ENCODE measurements around the gene ASPHD2.

ASPHD2 gene

DNA sequence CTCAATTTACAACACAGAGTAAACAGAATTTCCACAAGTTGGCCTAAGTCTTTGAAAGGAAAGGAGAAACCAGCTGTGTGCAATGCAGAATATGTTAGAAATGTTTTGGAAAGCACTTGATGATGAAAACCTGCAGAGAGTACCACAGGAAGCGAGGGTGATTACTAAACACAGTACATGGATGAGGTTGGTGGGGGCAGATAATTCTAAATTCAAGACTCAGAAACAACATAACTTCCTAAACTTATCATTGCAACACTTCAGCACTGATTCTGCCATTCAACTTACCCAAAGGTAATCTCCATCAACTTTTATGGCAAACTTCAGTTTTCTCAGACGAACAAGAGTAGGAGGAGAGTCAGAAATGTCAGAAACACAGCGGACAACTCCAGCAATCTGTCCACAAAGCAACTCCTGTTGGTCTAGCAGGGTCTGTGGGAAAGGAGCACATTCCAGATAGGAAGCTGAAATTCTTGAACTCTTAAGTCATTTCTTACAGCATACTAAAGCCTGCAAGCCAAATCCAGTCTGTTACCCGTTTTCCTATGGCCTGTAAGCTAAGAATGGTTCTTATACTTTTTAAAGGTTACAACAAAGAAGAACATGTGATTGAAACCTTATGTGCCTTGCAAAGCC is 47.8 kb downstream of the ASPHD2 start:
- DNase-seq (ENCODE audit: low spot score) = no peak

DNA sequence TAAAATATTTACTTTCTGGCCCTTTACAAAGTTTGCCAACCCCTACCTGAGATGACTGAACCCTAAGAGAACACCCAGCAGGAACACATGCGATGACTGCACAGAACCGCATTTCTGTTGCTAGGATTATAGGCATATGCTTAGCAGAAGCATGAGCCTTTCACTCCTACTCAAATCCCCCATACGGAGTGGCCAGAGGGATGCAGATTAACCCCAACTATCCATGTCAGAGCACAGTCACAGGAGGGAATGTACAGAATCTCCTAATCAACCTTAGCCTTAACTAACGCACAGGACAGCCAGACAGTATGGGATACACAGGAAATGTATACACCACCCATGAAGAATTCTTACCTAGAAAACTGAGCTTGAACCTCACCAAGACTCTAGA is 48.3 kb downstream of the ASPHD2 start:
- no peak for DNase-seq (ENCODE audit: low spot score)

DNA sequence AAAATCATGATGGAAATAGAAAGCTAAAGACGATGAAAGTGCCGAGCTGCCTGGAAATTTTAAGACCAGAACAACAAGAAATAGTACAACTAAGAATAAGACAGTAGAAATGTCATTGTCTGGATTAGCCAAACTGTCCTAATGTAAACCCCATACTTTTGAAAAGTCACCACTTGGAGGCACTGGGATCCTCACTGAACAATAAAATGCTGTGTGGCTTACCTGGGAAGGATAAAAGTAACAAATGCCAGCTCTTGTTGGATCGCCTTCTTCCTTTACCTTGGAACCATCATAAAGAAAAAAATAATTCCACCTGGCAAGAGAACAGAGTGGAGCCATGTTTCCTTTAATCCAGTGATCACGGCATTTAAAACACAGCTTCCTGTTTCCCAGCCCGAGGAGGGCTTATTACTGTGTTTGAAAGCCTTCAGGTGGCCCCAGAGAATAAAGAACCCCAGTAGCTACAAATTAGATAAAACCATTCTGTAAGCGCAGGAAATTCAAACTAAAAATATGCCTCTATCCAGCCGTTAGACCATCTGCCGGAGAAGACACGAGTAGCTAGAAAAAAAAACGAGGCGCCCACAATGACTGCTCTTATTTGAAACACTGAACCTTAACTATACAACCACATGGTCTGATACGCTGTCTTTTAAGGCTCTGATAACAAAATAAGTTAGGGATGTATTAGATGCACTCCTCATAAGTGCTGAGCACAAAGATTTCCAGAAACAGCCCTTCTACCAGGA is 50.2 kb downstream of the ASPHD2 start:
- DNase-seq (ENCODE audit: low spot score) = no peak

DNA sequence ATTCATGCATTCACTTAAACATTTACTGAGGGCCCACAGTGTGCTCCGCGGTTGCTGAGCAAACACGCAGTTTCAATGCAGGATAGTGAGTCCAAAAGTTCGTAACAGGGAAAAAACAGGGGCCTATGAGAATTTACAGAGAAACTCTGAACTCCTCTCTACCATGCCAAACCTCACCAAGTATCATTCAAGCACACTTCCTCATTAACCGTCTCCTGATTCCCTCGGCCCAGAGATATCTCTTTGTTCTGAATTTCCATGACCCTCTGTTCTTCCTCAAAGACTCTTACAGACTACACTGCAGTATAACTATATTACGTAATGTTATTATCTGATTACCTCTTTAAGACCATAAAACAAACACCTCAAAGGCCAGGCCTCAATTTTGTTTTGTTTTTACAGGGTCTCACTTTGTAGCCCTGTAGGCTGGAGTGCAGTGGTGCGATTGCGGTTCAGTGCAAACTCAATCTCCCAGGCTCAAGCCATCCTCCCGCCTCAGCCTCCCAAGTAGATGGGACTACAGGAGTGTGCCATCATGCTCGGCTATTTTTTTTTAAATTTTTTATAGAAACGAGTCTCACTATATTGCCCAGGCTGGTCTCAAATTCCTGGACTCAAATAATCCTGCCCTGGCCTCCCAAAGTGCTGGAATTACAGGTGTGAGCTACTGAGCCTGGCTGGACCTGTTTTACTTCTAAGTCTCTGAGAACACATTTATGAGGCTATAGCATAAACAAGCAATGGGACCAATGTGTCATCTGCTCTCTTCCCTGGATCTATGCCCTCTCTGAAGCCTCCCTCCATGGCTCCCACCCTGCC is 50.9 kb downstream of the ASPHD2 start:
- DNase-seq (ENCODE audit: low spot score) = peak; percentile 36

DNA sequence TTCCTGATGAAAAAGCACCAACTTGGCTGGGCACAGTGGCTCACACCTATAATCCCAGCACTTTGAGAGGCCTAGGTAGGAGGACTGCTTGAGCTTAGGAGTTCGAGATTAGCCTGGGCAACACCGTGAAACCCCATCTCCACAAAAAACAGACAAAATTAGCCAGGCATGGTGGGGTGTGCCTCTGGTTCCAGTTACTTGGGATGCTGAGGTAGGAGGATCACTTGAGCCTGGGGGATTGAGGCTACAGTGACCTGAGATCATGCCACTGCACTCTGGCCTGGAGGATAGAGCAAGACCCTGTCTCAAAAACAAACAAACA is 51.5 kb downstream of the ASPHD2 start:
- DNase-seq (ENCODE audit: low spot score) = no peak

DNA sequence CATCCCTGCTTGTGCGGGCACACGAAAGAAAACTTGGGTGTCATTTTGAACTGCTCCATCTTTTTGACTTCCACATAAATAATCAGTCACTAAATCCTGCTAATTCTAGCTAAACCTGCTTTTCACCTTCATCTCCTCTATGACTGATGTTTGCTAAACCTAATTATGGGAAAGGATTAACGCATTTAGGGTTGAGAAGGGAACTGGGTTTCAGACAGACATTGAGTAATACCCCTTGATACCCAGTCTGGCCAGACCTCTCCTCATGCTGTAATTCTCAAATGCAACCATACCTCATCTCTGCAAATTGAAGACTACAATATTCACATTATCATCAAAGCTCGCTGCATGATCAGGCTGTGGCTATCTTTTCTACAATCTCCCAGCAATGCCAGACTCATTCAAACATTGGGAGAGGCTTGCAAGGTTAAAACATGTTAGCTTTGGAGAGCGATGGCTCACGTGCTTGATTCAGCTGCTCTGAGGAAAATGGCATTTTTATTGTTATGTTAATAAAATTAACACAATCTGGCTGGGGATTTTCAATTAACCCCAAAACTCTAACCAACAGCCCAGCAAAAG is 52.1 kb downstream of the ASPHD2 start:
- DNase-seq (ENCODE audit: low spot score) = no peak

DNA sequence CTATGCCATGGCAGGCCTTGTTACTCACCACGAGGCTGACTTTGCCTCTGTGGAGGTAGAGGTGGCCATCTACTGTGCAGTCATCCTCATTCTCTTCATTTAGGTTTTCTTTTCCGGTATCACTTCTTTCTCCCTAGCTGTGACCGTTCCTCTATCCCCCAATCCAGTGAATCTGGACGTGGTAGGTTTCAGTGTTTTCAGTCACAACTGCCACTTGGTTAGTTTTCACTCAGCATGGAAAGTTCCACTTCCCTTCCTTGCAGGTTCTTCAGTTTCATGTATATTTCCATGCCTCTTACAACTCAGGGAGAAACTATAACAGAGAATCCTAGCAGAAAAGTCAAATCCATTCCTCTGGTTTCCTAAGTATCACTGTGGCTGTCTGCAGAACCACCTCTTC is 52.6 kb downstream of the ASPHD2 start:
- DNase-seq (ENCODE audit: low spot score) = no peak

DNA sequence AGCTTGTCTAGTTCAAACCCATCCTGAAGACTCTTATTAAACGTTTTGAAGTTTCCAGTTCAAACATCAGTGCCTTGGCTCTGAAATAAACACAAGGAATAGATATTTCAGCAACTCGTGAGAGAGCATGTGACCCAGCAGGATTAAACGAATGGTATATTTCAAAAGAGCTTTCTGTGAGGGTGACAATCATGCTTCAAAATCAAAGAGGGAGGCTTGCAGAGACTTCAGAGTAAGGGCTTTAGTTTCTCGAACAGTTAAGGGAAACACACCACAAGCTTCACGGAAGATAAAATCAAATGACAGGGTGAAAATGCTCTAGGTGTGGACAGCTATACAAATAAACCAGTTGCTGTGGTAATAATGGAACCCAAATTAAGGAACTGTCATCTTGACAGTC is 53.1 kb downstream of the ASPHD2 start:
- DNase-seq (ENCODE audit: low spot score) = no peak

DNA sequence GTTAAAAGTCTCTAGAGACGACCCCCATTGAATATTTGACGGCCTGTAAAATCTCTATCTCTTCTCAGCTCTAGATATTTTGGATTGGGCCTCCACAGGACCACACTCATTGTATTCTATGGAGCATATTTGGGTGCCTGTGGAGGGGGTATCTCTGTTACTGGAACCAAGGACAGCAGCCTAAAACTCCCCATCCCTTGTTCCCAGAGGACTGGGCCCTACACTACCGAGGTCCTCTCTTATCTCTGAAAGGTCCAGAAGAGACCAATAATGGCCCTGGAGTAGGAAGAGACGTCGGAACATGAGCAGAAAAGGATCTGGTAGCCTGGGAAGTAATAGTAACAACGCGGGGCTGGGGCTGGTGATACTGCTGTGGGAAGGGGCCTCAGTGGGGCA is 54.0 kb downstream of the ASPHD2 start:
- DNase-seq (ENCODE audit: low spot score) = no peak

DNA sequence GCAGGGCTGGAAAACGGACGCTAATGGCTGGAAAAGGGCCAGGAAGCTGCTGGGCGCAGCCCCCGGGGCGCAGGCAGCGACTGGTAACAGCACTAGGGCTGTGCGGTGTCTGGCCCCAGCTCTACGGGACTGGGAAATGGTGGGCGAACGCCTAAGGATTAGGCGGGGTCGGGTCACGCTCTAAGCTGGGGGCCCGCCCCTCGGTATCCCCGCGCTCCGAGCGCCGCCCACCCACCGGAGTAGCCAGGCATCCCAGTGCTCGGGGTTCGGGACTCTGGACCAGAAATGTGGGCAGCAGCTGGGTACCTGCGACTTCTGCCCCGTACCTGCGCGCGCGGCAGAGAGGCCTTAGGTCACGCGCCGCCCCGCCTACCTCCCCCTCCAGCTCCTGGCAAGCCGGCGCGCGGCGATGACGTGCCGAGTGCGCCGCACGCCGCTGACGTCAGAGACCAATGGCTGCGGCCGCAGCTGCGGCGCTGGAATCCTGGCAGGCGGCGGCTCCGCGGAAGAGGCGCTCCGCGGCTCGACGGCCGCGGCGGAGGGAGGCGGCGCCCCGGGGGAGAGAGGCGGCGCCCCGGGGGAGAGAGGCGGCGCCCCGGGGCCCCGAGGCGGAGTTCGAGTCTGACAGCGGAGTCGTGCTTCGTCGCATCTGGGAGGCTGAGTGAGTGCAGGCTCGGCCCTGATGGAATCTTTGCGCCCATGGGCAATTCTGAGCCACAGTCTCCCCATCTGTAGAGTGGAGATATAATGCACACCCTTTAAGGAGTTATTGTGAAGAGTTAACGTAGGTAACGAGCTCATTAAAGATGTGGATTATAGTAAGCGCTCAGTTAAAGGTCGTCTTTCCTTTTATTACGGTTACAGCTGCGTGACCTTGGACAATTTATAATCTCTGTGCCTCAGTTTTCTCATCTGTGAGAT is 54.6 kb downstream of the ASPHD2 start, which contains the start of the genes HPS4 and SRRD:
HPS4 (minus strand) TSS at position 345 of the 921 bp plus-strand sequence. CDS start 2,021 bp downstream, outside the sequence.
SRRD (plus strand) TSS at position 439 of the 921 bp plus-strand sequence; CDS start at position 453, 14 bp downstream.
- DNase-seq (ENCODE audit: low spot score) = peak; percentile 94

DNA sequence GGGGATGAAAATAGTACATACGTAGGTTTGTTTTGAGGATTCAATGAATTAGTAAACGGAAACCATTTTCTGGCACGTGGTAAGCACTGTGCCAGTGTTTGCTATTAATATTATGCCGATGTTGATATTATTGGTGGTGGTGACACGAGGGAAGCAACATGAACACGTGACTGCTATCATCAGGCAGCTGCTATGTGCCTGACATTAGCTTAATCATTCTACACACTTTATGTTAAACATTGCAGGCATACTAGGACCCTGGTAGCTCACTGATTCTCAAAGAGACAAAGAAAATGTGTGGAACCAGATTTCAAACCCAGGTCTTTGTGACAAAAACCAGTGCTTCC is 55.3 kb downstream of the ASPHD2 start:
- no peak for DNase-seq (ENCODE audit: low spot score)

DNA sequence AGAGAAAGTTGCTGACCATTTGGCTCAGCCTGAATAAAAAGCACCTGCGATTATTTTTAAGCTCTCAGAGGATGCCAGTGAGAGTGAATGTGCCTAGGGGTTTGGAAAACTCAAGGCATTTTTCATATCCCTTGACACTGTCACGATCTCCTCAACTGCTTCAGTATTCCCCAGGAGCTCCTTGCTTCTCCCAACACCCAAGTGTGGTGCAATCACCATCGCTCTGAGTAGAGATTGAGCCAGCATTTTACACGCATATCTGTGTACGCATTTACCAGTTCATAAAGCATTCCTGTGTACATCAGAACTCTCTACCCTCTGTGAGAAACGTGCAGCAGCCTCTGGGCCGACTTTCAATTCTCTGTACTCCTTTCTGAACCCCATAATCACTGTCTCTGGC is 56.0 kb downstream of the ASPHD2 start:
- DNase-seq (ENCODE audit: low spot score) = no peak

DNA sequence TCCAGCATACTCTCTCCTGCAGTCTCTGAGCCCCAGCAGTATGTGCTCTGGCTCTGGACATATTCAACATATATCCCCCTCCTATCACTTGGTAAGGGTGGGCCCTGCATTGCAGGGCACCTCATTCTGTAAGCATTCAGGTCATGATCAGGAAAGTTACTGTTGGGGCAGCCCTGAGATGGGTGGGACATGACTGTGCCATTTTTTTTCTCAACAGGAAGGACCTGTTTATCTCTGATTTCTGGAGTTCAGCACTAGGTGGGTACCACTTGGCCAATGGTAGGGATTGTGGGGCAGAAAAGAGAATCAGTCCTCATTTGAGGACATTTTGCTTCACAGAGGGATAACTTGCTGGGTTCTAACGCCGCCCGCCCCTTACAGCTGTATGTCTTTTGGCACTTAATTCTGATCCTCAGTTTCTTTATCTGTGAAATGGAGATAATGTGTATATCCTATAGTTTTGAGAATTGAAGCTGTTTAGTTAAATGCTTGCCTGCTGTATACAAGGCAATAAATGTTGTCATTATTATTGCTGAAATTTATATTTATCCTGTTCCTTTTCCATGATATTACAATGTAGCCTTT is 56.8 kb downstream of the ASPHD2 start:
- no peak for DNase-seq (ENCODE audit: low spot score)

DNA sequence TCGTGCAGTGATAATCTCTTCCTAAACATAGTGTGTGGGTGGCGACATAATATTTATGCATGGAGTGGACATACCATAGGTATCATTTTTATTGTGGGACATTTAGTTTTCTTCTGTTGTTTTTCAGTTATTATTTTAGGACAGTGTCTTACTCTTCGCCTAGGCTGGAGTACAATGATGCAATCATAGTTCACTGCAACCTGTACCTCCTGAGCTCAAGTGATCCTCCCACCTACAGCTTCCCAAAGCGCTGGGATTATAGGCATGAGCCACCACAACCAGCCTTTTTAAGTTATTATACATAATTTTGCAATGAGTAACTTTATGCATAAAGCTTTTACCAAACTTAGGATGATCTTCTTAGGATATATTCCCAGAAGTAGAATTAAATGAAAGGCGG is 57.3 kb downstream of the ASPHD2 start:
- DNase-seq (ENCODE audit: low spot score) = no peak

DNA sequence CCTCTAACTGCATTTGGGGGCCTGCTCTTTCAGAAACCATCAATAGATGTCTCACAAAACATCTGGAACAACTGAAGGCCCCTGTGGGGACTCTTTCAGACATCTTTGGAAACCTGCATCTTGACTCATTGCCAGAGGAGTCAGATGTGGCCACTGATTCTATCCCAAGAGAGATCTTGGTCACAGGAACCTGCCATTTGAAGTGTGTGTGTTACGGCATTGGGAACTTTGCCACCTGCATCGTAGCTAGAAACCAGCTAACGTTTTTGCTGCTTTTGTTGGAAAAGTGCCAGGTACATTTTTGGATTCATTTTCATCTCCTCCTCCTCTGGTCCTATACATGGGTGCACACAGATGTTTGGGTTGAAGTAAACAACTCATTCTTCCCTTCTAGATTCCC is 58.9 kb downstream of the ASPHD2 start:
- no peak for DNase-seq (ENCODE audit: low spot score)

DNA sequence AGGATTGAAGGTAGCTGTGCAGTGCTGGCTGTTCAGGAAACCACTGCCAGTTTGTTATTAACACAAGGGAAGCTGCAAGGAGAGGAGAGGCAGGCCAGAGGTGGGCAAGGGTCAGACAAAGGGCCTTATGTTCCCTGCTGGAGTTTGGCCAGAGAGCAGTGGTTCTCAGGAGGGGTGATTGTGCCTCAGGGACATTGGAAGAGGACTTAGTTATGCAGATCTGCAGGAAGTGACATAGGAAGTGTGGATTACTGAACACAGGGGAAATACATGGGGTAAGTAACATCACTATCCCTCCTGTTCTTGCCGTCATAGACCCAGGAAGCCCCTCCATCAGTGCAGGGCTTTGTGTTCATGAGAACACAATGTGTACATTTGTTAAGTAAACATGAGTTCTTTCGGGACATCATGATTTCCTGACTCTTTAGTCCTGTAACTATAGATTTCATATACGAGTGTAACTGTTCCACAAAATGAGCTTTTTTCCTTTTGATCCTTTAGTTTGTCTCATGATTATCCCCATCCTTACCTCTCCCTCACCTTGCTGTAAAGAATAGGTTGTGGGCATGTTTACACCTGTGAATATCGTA is 60.5 kb downstream of the ASPHD2 start:
- DNase-seq (ENCODE audit: low spot score) = no peak

DNA sequence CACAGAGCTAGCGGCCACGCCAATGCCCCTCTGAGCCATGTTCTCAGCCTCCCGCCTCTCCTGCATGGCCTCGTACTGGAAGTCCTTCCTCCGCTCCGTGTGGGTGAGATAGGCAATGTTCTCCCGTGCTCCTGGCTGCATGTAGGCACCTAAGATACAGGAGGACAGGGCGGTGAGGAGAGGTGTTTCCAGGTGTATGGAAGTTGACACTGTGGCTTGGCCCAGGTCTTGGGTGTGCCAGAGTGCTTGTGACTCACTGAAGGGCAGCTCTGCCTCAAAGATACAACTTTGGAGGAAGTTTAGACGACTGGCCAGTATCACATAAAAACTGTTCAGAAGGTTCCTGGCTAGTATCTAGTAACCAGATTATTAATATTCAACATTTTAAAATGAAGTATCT is 63.2 kb downstream of the ASPHD2 start:
- DNase-seq (ENCODE audit: low spot score) = no peak

DNA sequence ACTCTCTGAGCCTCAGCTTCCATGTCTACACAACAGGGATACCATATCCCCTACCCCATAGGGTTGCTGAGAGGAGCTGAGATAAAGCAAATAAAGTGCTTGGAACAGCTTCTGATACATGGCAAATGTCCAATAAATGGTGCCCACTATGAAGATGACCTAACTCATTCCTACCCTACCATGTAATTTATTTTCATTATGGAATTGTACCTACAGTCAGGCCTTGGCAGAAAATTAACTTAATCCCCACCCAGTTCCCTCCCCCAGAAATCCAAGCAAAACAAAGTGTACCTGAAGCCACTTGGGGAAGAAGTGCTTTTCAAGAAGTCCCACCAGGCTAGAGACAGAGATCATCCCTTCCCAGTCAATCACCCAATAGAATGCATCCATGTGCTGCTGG is 65.4 kb downstream of the ASPHD2 start:
- no peak for DNase-seq (ENCODE audit: low spot score)

Measured in germinal center (tissue), 1 donor.